ENCODE results near the gene ERGIC3.
"Not testable (repeated sequence)": the region's sequence is repeated elsewhere in the genome, so short reads cannot be mapped to it uniquely, and the experiment has no call there.

The ERGIC3 gene

GRCh38 chr20:35541783-35542662 lies at the start of gene ERGIC3:
TSS of gene ERGIC3 (plus strand) at chr20:35542078. CDS start at chr20:35542098, 20 bp downstream.
- peak; percentile 99 for DNase-seq (ENCODE audit: low spot score)

- DNase-seq (ENCODE audit: low spot score): no peak
These were observed 49.5 kb upstream of the ERGIC3 start for GRCh38 chr20:35492352-35492751.

GRCh38 chr20:35496481-35496880 lies 45.4 kb upstream of the ERGIC3 start:
- DNase-seq (ENCODE audit: low spot score): no peak

GRCh38 chr20:35497320-35497719 lies 44.6 kb upstream of the ERGIC3 start:
- no peak for DNase-seq (ENCODE audit: low spot score)

- no peak for DNase-seq (ENCODE audit: low spot score)
These were observed 44.1 kb upstream of the ERGIC3 start for GRCh38 chr20:35497780-35498189.

GRCh38 chr20:35499271-35499670 lies 42.6 kb upstream of the ERGIC3 start:
- no peak for DNase-seq (ENCODE audit: low spot score)

GRCh38 chr20:35502352-35502751 lies 39.5 kb upstream of the ERGIC3 start:
- no peak for DNase-seq (ENCODE audit: low spot score)

- DNase-seq (ENCODE audit: low spot score): no peak
These were observed 38.6 kb upstream of the ERGIC3 start for GRCh38 chr20:35503281-35503680.

GRCh38 chr20:35503841-35504561 lies 37.9 kb upstream of the ERGIC3 start:
- DNase-seq (ENCODE audit: low spot score): no peak

- no peak for DNase-seq (ENCODE audit: low spot score)
These were observed 37.1 kb upstream of the ERGIC3 start for GRCh38 chr20:35504751-35505150.

- no peak for DNase-seq (ENCODE audit: low spot score)
These were observed 35.7 kb upstream of the ERGIC3 start for GRCh38 chr20:35506179-35506578.

- no peak for DNase-seq (ENCODE audit: low spot score)
These were observed 34.8 kb upstream of the ERGIC3 start for GRCh38 chr20:35506872-35507638.

GRCh38 chr20:35508493-35509218 lies 33.2 kb upstream of the ERGIC3 start:
- DNase-seq (ENCODE audit: low spot score): no peak

- no peak for DNase-seq (ENCODE audit: low spot score)
These were observed 30.7 kb upstream of the ERGIC3 start for GRCh38 chr20:35510951-35511735.

- peak; percentile 70 for DNase-seq (ENCODE audit: low spot score)
These were observed 30.0 kb upstream of the ERGIC3 start for GRCh38 chr20:35511814-35512420.

- DNase-seq (ENCODE audit: low spot score): no peak
These were observed 27.4 kb upstream of the ERGIC3 start for GRCh38 chr20:35514371-35514932.

GRCh38 chr20:35515341-35515740 lies 26.5 kb upstream of the ERGIC3 start:
- DNase-seq (ENCODE audit: low spot score): no peak

GRCh38 chr20:35515949-35516645 lies 25.8 kb upstream of the ERGIC3 start:
- peak; percentile 91 for DNase-seq (ENCODE audit: low spot score)

GRCh38 chr20:35517125-35517524 lies 24.8 kb upstream of the ERGIC3 start:
- DNase-seq (ENCODE audit: low spot score): no peak

GRCh38 chr20:35517767-35518166 lies 24.1 kb upstream of the ERGIC3 start:
- DNase-seq (ENCODE audit: low spot score): not testable (repeated sequence)
